ENCODE measurements around the gene SHISAL1. TPM values are rescaled to one million over a fixed set of nuclear protein-coding genes. Genes with fewer than 3 reads are reported as not detected.

Gene SHISAL1
- total RNA-seq, 2 experiments from 2014 or later, result not detected

- peaks cover 38% of the 10 kb centered on the region for H3K27me3 Mint-ChIP-seq
- H3K36me3 Mint-ChIP-seq (ENCODE audit: low read depth), result no peaks in the 10 kb centered on the region
- ChIA-PET POLR2A (no interaction called here), CTCF (no interaction called here)
- H3K27ac Mint-ChIP-seq, result no peak overlapping the region
- no peak overlapping the region for H3K4me3 Mint-ChIP-seq
- H3K9me3 Mint-ChIP-seq, result no peaks in the 10 kb centered on the region
- Histone ChIP-seq H3K36me3 (ENCODE audit: insufficient read depth, low read length) (no peaks in the 10 kb centered on the region), H3K4me3 (ENCODE audit: low read length) (no peak overlapping the region), H3K27ac (ENCODE audit: low read depth in 1 of 2, low read length in 2 of 2) (no peak overlapping the region), H3K9me3 (ENCODE audit: control insufficient read depth in 1 of 2, insufficient read depth in 1 of 2, low read length in 2 of 2) (no peaks in the 10 kb centered on the region), H3K27me3 (ENCODE audit: control insufficient read depth in 1 of 2, insufficient read depth in 2 of 2, low read length in 2 of 2) (peaks cover 35 to 46% of the 10 kb centered on the region in 2 experiments), H3K4me1 (ENCODE audit: insufficient read depth, low read length) (peaks cover 21% of the 10 kb centered on the region)
- TF ChIP-seq, protein P1, sequence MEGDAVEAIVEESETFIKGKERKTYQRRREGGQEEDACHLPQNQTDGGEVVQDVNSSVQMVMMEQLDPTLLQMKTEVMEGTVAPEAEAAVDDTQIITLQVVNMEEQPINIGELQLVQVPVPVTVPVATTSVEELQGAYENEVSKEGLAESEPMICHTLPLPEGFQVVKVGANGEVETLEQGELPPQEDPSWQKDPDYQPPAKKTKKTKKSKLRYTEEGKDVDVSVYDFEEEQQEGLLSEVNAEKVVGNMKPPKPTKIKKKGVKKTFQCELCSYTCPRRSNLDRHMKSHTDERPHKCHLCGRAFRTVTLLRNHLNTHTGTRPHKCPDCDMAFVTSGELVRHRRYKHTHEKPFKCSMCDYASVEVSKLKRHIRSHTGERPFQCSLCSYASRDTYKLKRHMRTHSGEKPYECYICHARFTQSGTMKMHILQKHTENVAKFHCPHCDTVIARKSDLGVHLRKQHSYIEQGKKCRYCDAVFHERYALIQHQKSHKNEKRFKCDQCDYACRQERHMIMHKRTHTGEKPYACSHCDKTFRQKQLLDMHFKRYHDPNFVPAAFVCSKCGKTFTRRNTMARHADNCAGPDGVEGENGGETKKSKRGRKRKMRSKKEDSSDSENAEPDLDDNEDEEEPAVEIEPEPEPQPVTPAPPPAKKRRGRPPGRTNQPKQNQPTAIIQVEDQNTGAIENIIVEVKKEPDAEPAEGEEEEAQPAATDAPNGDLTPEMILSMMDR (IDR thresholded peaks at IDR 0.05), result no peak
- ATAC-seq (ENCODE audit: poor library complexity), result no peak
- DNase-seq, result no peak
- H3K4me1 Mint-ChIP-seq (ENCODE audit: low read depth), result peaks cover 4% of the 10 kb centered on the region
- intact Hi-C loops (cut with DNase I, micrococcal nuclease), result no loop called here
Measured at GRCh38 chr22:44332946-44333345, 20.2 kb upstream of the SHISAL1 start.

- H3K4me3 Mint-ChIP-seq, result peak overlapping the region; percentile 31
- intact Hi-C loops (cut with DNase I, micrococcal nuclease), result no loop called here
- DNase-seq (peak in 1 of 14 experiments; percentile 5), ATAC-seq (ENCODE audit: poor library complexity) (no peak)
- TF ChIP-seq, protein P1 (IDR thresholded peaks at IDR 0.05), result no peak
- ChIA-PET CTCF (no interaction called here), POLR2A (no interaction called here)
- H3K4me3 ChIP-seq (ENCODE audit: low read length), result no peak overlapping the region
- H3K4me1 ChIP-seq (ENCODE audit: insufficient read depth, low read length), result peaks cover 21% of the 10 kb centered on the region
- no peaks in the 10 kb centered on the region for H3K9me3 Mint-ChIP-seq
- peaks cover 43 to 54% of the 10 kb centered on the region in 2 experiments for H3K27me3 ChIP-seq (ENCODE audit: control insufficient read depth in 1 of 2, insufficient read depth in 2 of 2, low read length in 2 of 2)
- H3K36me3 ChIP-seq (ENCODE audit: insufficient read depth, low read length), result no peaks in the 10 kb centered on the region
- H3K36me3 Mint-ChIP-seq (ENCODE audit: low read depth), result no peaks in the 10 kb centered on the region
- H3K9me3 ChIP-seq (ENCODE audit: control insufficient read depth in 1 of 2, insufficient read depth in 1 of 2, low read length in 2 of 2), result no peaks in the 10 kb centered on the region
- H3K4me1 Mint-ChIP-seq (ENCODE audit: low read depth), result peaks cover 4% of the 10 kb centered on the region
- H3K27me3 Mint-ChIP-seq, result peaks cover 47% of the 10 kb centered on the region
- H3K27ac Mint-ChIP-seq, result no peak overlapping the region
- H3K27ac ChIP-seq (ENCODE audit: low read depth in 1 of 2, low read length in 2 of 2), result no peak overlapping the region
Measured at GRCh38 chr22:44331881-44332714, 19.3 kb upstream of the SHISAL1 start.

GRCh38 chr22:44330744-44331660, 18.3 kb upstream of the SHISAL1 start:
- H3K4me3 ChIP-seq (ENCODE audit: low read length), result no peak overlapping the region
- Mint-ChIP-seq H3K36me3 (ENCODE audit: low read depth) (no peaks in the 10 kb centered on the region), H3K4me3 (no peak overlapping the region), H3K27me3 (peaks cover 54% of the 10 kb centered on the region), H3K9me3 (no peaks in the 10 kb centered on the region), H3K4me1 (ENCODE audit: low read depth) (peaks cover 9% of the 10 kb centered on the region), H3K27ac (no peak overlapping the region)
- intact Hi-C loops (cut with DNase I, micrococcal nuclease), result no loop called here
- H3K9me3 ChIP-seq (ENCODE audit: control insufficient read depth in 1 of 2, insufficient read depth in 1 of 2, low read length in 2 of 2), result no peaks in the 10 kb centered on the region
- H3K36me3 ChIP-seq (ENCODE audit: insufficient read depth, low read length), result no peaks in the 10 kb centered on the region
- POLR2A ChIA-PET, result no interaction called here
- no peak overlapping the region for H3K27ac ChIP-seq (ENCODE audit: low read depth in 1 of 2, low read length in 2 of 2)
- H3K4me1 ChIP-seq (ENCODE audit: insufficient read depth, low read length), result peaks cover 28% of the 10 kb centered on the region
- peaks cover 45 to 64% of the 10 kb centered on the region in 2 experiments for H3K27me3 ChIP-seq (ENCODE audit: control insufficient read depth in 1 of 2, insufficient read depth in 2 of 2, low read length in 2 of 2)
- ATAC-seq (ENCODE audit: poor library complexity) (no peak), DNase-seq (no peak)
- TF ChIP-seq, protein P1 (IDR thresholded peaks at IDR 0.05), result no peak
- CTCF ChIA-PET, result no interaction called here
